A549 (cell line): Measurements from ENCODE around the gene MAP4K2. TPM values are rescaled to one million over a fixed set of nuclear protein-coding genes. Genes with fewer than 3 reads are reported as not detected.
A peak's percentile ranks its signal among the peaks of the same experiment; 100 is the strongest.

Source experiments
- ATAC-seq, 2 experiments: fragments of 200-7000 bp in 1 of 2; fragments of >200 bp in 1 of 2; cut with Nextera tagmentation in 1 of 2; cut with Tn5 transposase in 1 of 2; 3 replicates each; pipeline versions ENCODE4 v1.8.0 to v1.9.1; 2018 to 2020; ENCODE audit warnings: mild to moderate bottlenecking in 1 of 2, moderate library complexity in 1 of 2
- CTCF ChIA-PET: fragments of 300-600 bp; sonication (Branson Sonifier 250); formaldehyde crosslinking; extraction: SDS; loops from one replicate; lab custom pipeline; 2021; ENCODE audit warnings: antibody characterized with exemption, inconsistent platforms; lab: Yijun Ruan, JAX
- POLR2A ChIA-PET: fragments of 350-600 bp; formaldehyde crosslinking; extraction: SDS; loops from one replicate; lab custom pipeline; 2021; ENCODE audit warnings: antibody characterized with exemption, inconsistent platforms; lab: Yijun Ruan, JAX
- DNase-seq, 2 experiments: peaks; one replicate each; pipeline versions ENCODE4 v3.0.0 to v3.0.0-alpha.2; 2011 to 2016; ENCODE audit warnings: low read depth in 1 of 2, low spot score in 1 of 2
- FAIRE-seq: peaks from 2 replicates; lab custom pipeline; 2011; peaks lifted over from hg19 to GRCh38; lab: Jason Lieb, UNC
- H3K27ac ChIP-seq, 2 experiments: fragments of >200 bp; sonication (Bioruptor Twin); formaldehyde crosslinking; 3 replicates each; pipeline ENCODE4 v1.5.1; 2016 to 2017
- H3K4me1 ChIP-seq: fragments of >200 bp; sonication (Bioruptor Twin); formaldehyde crosslinking; 3 replicates; pipeline ENCODE4 v1.6.1; 2016
- H3K4me2 ChIP-seq: fragments of >200 bp; sonication (Bioruptor Twin); formaldehyde crosslinking; 3 replicates; pipeline ENCODE4 v1.6.1; 2016
- H3K4me3 ChIP-seq: fragments of >200 bp; sonication (Bioruptor Twin); formaldehyde crosslinking; 3 replicates; pipeline ENCODE4 v1.5.1; 2016
- H3K9me3 ChIP-seq: fragments of >200 bp; sonication (Bioruptor Twin); formaldehyde crosslinking; 3 replicates; pipeline ENCODE4 v1.6.1; 2016
- BHLHE40 ChIP-seq: IDR thresholded peaks from 2 replicates; pipeline ENCODE4 v1.6.1; 2012; ENCODE audit warnings: low read depth, low read length, inconsistent platforms
- CHD2 ChIP-seq: fragments of 150-350 bp; IDR thresholded peaks from 2 replicates; pipeline ENCODE4 v1.6.1; 2014; ENCODE audit warnings: low read length; ENCODE audit not compliant: partially characterized antibody
- EP300 ChIP-seq, 2 experiments: fragments of >200 bp; sonication (Bioruptor Twin); formaldehyde crosslinking; IDR thresholded peaks; 2 replicates in 1 of 2; 3 replicates in 1 of 2; pipeline ENCODE4 v1.6.1; 2016 to 2017
- FOSL2 ChIP-seq, 2 experiments: fragments of 450-650 bp in 1 of 2; fragments of >200 bp in 1 of 2; sonication (Bioruptor Twin) in 1 of 2; formaldehyde crosslinking; IDR thresholded peaks; 2 replicates each; pipeline versions ENCODE4 v1.5.0 to v1.6.1; 2016 to 2020; ENCODE audit warnings: mild to moderate bottlenecking in 1 of 2, moderate library complexity in 1 of 2
- HDAC2 ChIP-seq: fragments of 200-600 bp; sonication (generic); IDR thresholded peaks from 2 replicates; pipeline ENCODE4 v1.6.1; 2016
- HOXB13 ChIP-seq: fragments of 250-450 bp; sonication (Bioruptor Pico); IDR thresholded peaks from 2 replicates; pipeline ENCODE4 v1.5.0; 2020; ENCODE audit warnings: low read depth, mild to moderate bottlenecking, moderate library complexity
- JUN ChIP-seq, 2 experiments: fragments of >200 bp; sonication (Bioruptor Twin); formaldehyde crosslinking; IDR thresholded peaks; 2 replicates in 1 of 2; 3 replicates in 1 of 2; pipeline ENCODE4 v1.6.1; 2016 to 2017
- KDM1A ChIP-seq: fragments of 200-600 bp; sonication (generic); IDR thresholded peaks from 2 replicates; pipeline ENCODE4 v1.6.1; 2016; ENCODE audit warnings: low read depth, mild to moderate bottlenecking
- KDM5A ChIP-seq: fragments of 200-600 bp; sonication (generic); IDR thresholded peaks from 2 replicates; pipeline ENCODE4 v1.6.1; 2016; ENCODE audit warnings: antibody characterized with exemption, mild to moderate bottlenecking
- MAFK ChIP-seq: fragments of 450-650 bp; IDR thresholded peaks from 2 replicates; pipeline ENCODE4 v1.6.1; 2014; ENCODE audit not compliant: partially characterized antibody
- NPAS2 ChIP-seq: fragments of 250-450 bp; sonication (Bioruptor Pico); IDR thresholded peaks from 2 replicates; pipeline ENCODE4 v1.8.0; 2022; ENCODE audit warnings: mild to moderate bottlenecking, moderate library complexity, borderline replicate concordance
- RAD21 ChIP-seq, 2 experiments: fragments of >200 bp in 1 of 2; sonication (Bioruptor Twin) in 1 of 2; formaldehyde crosslinking in 1 of 2; IDR thresholded peaks in 1 of 2; conservative IDR thresholded peaks in 1 of 2; 2 replicates in 1 of 2; 3 replicates in 1 of 2; pipeline ENCODE4 v1.6.1; 2012 to 2018; ENCODE audit warnings: inconsistent platforms in 1 of 2
- RARB ChIP-seq: fragments of 250-450 bp; sonication (Bioruptor Pico); IDR thresholded peaks from 2 replicates; pipeline ENCODE4 v1.8.0; 2021; ENCODE audit warnings: mild to moderate bottlenecking, moderate library complexity
- SMC3 ChIP-seq: fragments of >200 bp; sonication (Bioruptor Twin); formaldehyde crosslinking; IDR thresholded peaks from 3 replicates; pipeline ENCODE4 v1.6.1; 2018; ENCODE audit warnings: inconsistent platforms
- SREBF2 ChIP-seq: fragments of 450-650 bp; IDR thresholded peaks from 2 replicates; pipeline ENCODE4 v1.6.1; 2014; ENCODE audit warnings: mild to moderate bottlenecking, moderate library complexity
- TP53 ChIP-seq: fragments of 250-450 bp; sonication (Bioruptor Pico); IDR thresholded peaks from 2 replicates; pipeline ENCODE4 v1.5.0; 2021; ENCODE audit warnings: mild to moderate bottlenecking, moderate library complexity
- ZFP36 ChIP-seq: fragments of 450-650 bp; IDR thresholded peaks from 2 replicates; pipeline ENCODE4 v1.6.1; 2014; ENCODE audit warnings: borderline replicate concordance; ENCODE audit not compliant: partially characterized antibody
- ZSCAN20 ChIP-seq: fragments of 250-450 bp; sonication (Bioruptor Pico); IDR thresholded peaks from 2 replicates; pipeline ENCODE4 v1.8.0; 2022; ENCODE audit warnings: mild to moderate bottlenecking, moderate library complexity
- WGBS: methylation state at CpG from one replicate; pipeline ENCODE4 v1.1.6; 2017; ENCODE audit errors: missing lambda C conversion rate; 5-methylcytosine and 5-hydroxymethylcytosine counted together
- polyA plus RNA-seq, 4 experiments: library from polyadenylated mRNA; depleted of rRNA in 3 of 4; stranded (reverse); fragments of >200 nt; fragmentation: RNase III in 1 of 4; extraction: RNeasy Plus Mini Kit Qiagen cat#74134 plus additional on column Dnase treatment in 1 of 4; gene quantifications; 2 replicates in 3 of 4; 3 replicates in 1 of 4; pipeline ENCODE4 v1.2.3, GENCODE V29; 2011 to 2017
- TF ChIP-seq, protein P1 (sequence below): fragments of 150-350 bp; IDR thresholded peaks from 2 replicates; pipeline ENCODE4 v1.6.1; 2014; ENCODE audit warnings: low read depth, mild to moderate bottlenecking, low read length
- TF ChIP-seq, protein P2 (sequence below): fragments of 450-650 bp; IDR thresholded peaks from 2 replicates; pipeline ENCODE4 v1.6.1; 2014; ENCODE audit warnings: antibody characterized with exemption
- TF ChIP-seq, protein P3 (sequence below): fragments of >200 bp; sonication (Bioruptor Twin); formaldehyde crosslinking; IDR thresholded peaks from 2 replicates; pipeline ENCODE4 v1.6.1; 2016
- TF ChIP-seq, protein P4 (sequence below): IDR thresholded peaks from 2 replicates; pipeline ENCODE4 v1.6.1; 2012; ENCODE audit warnings: low read depth, borderline replicate concordance

Gene MAP4K2
- polyA plus RNA-seq, 2 of the 4 experiments (the other 2 are of a cell fraction), result 9.4 to 9.9 TPM

- 85% methylated on average over 10 of the region's 10 CpGs for WGBS
- peaks cover 28% of the 10 kb centered on the region for H3K4me1 ChIP-seq
- POLR2A ChIA-PET, result no interaction called here
- ATAC-seq (no peak), DNase-seq (no peak), FAIRE-seq (no peak)
- no peaks in the 10 kb centered on the region for H3K9me3 ChIP-seq
- CTCF ChIA-PET, result interaction anchor here (1.0 to 1.2 kb wide), 3 partner anchors 25 to 429 kb away, joined by 3 to 9 read pairs (median 3); partner anchors contain the start of genes PRDX5 and TRMT112
- no peak for TF ChIP-seq SMC3
- TF ChIP-seq, protein P1, sequence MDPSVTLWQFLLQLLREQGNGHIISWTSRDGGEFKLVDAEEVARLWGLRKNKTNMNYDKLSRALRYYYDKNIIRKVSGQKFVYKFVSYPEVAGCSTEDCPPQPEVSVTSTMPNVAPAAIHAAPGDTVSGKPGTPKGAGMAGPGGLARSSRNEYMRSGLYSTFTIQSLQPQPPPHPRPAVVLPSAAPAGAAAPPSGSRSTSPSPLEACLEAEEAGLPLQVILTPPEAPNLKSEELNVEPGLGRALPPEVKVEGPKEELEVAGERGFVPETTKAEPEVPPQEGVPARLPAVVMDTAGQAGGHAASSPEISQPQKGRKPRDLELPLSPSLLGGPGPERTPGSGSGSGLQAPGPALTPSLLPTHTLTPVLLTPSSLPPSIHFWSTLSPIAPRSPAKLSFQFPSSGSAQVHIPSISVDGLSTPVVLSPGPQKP, result no peak
- TF ChIP-seq HOXB13 (CRISPR knock-in tag), result no peak
- TF ChIP-seq KDM5A, result no peak
- TF ChIP-seq SREBF2, result no peak
- no peak for TF ChIP-seq CHD2
- no peak overlapping the region for H3K27ac ChIP-seq
- no peak overlapping the region; the same call in 2 of the 3 replicates for H3K4me3 ChIP-seq
- H3K4me2 ChIP-seq, result peak overlapping the region; percentile 99; the same call in 1 of the 3 replicates
Measured at GRCh38 chr11:64746486-64746885, 56.5 kb downstream of the MAP4K2 start.

DNA sequence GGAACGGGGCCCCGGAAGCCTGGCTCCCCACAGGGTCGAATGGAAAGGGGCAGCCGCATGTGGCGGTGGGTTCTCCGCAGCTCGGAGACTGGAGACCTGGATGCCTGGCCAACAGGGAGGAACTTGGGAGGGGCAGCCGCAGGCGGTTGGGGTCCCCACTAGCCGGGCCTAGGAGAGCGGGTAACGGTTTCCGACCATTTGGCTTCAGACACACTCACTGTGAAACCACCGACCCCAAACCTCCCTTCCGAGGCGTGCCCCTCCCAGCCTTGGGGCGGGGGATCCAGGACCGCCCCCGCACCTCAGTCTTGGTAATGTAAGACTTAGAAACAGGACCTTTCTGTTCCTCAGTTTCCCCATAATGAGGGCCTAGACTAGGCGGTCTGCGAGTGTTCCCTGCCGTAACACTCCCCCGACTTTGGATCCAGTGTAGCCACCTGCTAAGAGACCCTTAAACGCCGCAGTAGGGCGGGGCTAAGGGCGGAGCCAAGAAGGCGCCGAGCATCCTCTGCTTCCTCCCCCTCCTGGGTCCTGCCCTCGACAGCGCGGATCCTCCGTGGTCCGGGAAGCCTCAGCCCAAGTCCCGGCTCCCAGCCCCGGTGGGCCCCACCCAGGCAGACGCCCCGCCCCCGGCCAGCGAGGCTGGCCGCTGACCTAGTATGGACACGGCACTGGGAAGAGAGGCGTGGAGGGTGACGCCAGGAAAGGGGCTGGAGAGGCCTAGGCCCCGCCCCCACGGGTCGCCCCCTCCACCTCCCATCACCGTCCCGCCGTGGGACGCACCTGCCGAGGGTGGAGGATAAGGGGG is 57.3 kb downstream of the MAP4K2 start:
- H3K9me3 ChIP-seq, result no peaks in the 10 kb centered on the region
- H3K4me1 ChIP-seq, result peaks cover 28% of the 10 kb centered on the region
- POLR2A ChIA-PET, result interaction anchor here (0.5 kb wide), 1 partner anchor 428 kb away, joined by 3 read pairs; the partner anchor contains the start of gene TRMT112
- no peak for FAIRE-seq
- peak overlapping the region; percentile 61 to 84; a peak in 4 of 6 replicates for H3K27ac ChIP-seq
- H3K4me3 ChIP-seq, result peak overlapping the region; percentile 61
- TF ChIP-seq HDAC2 (no peak), ZSCAN20 (CRISPR knock-in tag) (no peak), MAFK (no peak), TP53 (CRISPR knock-in tag) (no peak), JUN (IDR thresholded peaks at IDR 0.05) (no peak)
- TF ChIP-seq, protein P2, sequence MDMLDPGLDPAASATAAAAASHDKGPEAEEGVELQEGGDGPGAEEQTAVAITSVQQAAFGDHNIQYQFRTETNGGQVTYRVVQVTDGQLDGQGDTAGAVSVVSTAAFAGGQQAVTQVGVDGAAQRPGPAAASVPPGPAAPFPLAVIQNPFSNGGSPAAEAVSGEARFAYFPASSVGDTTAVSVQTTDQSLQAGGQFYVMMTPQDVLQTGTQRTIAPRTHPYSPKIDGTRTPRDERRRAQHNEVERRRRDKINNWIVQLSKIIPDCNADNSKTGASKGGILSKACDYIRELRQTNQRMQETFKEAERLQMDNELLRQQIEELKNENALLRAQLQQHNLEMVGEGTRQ, result no peak
- TF ChIP-seq, protein P3, sequence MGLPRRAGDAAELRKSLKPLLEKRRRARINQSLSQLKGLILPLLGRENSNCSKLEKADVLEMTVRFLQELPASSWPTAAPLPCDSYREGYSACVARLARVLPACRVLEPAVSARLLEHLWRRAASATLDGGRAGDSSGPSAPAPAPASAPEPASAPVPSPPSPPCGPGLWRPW, result no peak
- TF ChIP-seq, all 56 proteins: peak for 0
- peak; percentile 15 to 57; a peak in 5 of 6 replicates for ATAC-seq
- peak; percentile 67 to 73 for DNase-seq
- CTCF ChIA-PET, result interaction anchor here (3.5 to 7.2 kb wide), 2 partner anchors 11 to 42 kb away, joined by 19 to 104 read pairs; partner anchors contain the start of gene PYGM
- H3K4me2 ChIP-seq, result peak overlapping the region; percentile 99
- 9% methylated on average over 48 of the region's 52 CpGs for WGBS

DNA sequence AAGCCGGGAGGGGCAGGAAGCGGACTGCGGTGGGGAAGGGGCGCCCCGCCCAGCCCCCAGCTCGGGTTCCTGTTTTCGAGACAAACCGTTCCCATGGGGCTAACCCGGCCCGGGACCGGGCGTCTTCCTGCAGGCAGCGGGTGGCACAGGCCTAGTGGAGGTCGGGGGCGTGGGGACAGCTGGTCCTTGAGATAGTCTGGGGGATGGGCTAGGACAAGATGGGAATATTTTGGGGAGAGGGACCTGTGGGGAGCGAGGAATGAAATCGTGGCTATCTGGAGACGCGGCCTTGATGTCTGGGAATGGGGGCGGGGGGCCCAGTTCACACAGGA is 57.9 kb downstream of the MAP4K2 start:
- Histone ChIP-seq H3K4me2 (peak overlapping the region; percentile 99), H3K4me1 (peaks cover 28% of the 10 kb centered on the region), H3K9me3 (no peaks in the 10 kb centered on the region), H3K27ac (peak overlapping the region; percentile 61 to 84; a peak in 5 of 6 replicates), H3K4me3 (peak overlapping the region; percentile 61)
- WGBS, result 7% methylated on average over 7 of the region's 20 CpGs
- FAIRE-seq, result no peak
- no peak for TF ChIP-seq KDM5A
- no peak for TF ChIP-seq NPAS2
- TF ChIP-seq, protein P4, sequence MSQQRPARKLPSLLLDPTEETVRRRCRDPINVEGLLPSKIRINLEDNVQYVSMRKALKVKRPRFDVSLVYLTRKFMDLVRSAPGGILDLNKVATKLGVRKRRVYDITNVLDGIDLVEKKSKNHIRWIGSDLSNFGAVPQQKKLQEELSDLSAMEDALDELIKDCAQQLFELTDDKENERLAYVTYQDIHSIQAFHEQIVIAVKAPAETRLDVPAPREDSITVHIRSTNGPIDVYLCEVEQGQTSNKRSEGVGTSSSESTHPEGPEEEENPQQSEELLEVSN, result no peak
- TF ChIP-seq FOSL2 (IDR thresholded peaks at IDR 0.05), result no peak
- TF ChIP-seq FOSL2 (CRISPR knock-in tag; IDR thresholded peaks at IDR 0.05), result no peak
- no peak for TF ChIP-seq HOXB13 (CRISPR knock-in tag)
- TF ChIP-seq RARB (CRISPR knock-in tag), result no peak
- no peak for TF ChIP-seq RAD21 (conservative IDR thresholded peaks at IDR 0.05 in 1 of 2, IDR thresholded peaks at IDR 0.05 in 1 of 2)
- TF ChIP-seq EP300 (IDR thresholded peaks at IDR 0.05), result no peak
- no peak for TF ChIP-seq KDM1A
- no peak for TF ChIP-seq ZFP36
- no peak for TF ChIP-seq BHLHE40
- ChIA-PET POLR2A (interaction anchor here (0.5 kb wide), 1 partner anchor 428 kb away, joined by 3 read pairs; the partner anchor contains the start of gene TRMT112), CTCF (interaction anchor here (1.1 to 7.2 kb wide), 7 partner anchors 11 to 390 kb away, joined by 3 to 104 read pairs (median 21); partner anchors contain the start of gene PYGM)
- no peak for DNase-seq
- no peak for ATAC-seq
